A673 (cell line): ENCODE data around the gene GMPPA. TPM values are rescaled to one million over a fixed set of nuclear protein-coding genes. Genes with fewer than 3 reads are reported as not detected.

Source experiments
- BruUV-seq: library from RNA; stranded (reverse); fragments of 400-500 nt; replicated peaks from 2 replicates; lab custom pipeline; 2021; lab: Mats Ljungman, UMichigan
- CTCF ChIA-PET: fragments of 300-600 bp; sonication (Branson Sonifier 250); formaldehyde crosslinking; loops from one replicate; lab custom pipeline; 2022; ENCODE audit warnings: antibody characterized with exemption; lab: Charles Lee
- POLR2A ChIA-PET: fragments of 300-600 bp; sonication (Branson Sonifier 250); formaldehyde crosslinking; loops from one replicate; lab custom pipeline; 2022; ENCODE audit warnings: antibody characterized with exemption; ENCODE audit not compliant: low non-redundant PET; lab: Charles Lee
- DNase-seq: peaks from one replicate; pipeline ENCODE4 v3.0.0-alpha.2; 2015; ENCODE audit warnings: low spot score
- H3K27ac ChIP-seq: fragments of 200-600 bp; sonication (generic); 2 replicates; pipeline ENCODE4 v1.5.1; 2016; ENCODE audit warnings: mixed run types, low read depth, mild to moderate bottlenecking, mixed read lengths, antibody characterized with exemption, low read length; ENCODE audit not compliant: poor library complexity, severe bottlenecking
- H3K27me3 ChIP-seq: fragments of 200-600 bp; sonication (generic); replicated peaks from 2 replicates; pipeline ENCODE4 v1.6.1; 2017; ENCODE audit warnings: mixed run types, low read depth, mild to moderate bottlenecking, mixed read lengths, antibody characterized with exemption, low read length; ENCODE audit not compliant: insufficient read depth, poor library complexity
- H3K36me3 ChIP-seq: fragments of 200-600 bp; sonication (generic); 2 replicates; pipeline ENCODE4 v1.6.1; 2016; ENCODE audit warnings: mixed run types, mild to moderate bottlenecking, mixed read lengths, antibody characterized with exemption, low read length; ENCODE audit not compliant: insufficient read depth, poor library complexity, severe bottlenecking
- H3K4me1 ChIP-seq: fragments of 200-600 bp; sonication (generic); 2 replicates; pipeline ENCODE4 v1.6.1; 2017; ENCODE audit warnings: mixed run types, mild to moderate bottlenecking, mixed read lengths, antibody characterized with exemption, low read length; ENCODE audit not compliant: insufficient read depth, poor library complexity, severe bottlenecking
- H3K4me3 ChIP-seq: fragments of 200-600 bp; sonication (generic); 2 replicates; pipeline ENCODE4 v1.5.1; 2016; ENCODE audit warnings: low read depth, mixed run types, mild to moderate bottlenecking, mixed read lengths, low read length; ENCODE audit not compliant: poor library complexity, severe bottlenecking
- H3K9me3 ChIP-seq: fragments of 200-600 bp; sonication (generic); 2 replicates; pipeline ENCODE4 v1.6.1; 2016; ENCODE audit warnings: mixed run types, low read depth, mild to moderate bottlenecking, mixed read lengths, antibody characterized with exemption, low read length; ENCODE audit not compliant: poor library complexity, severe bottlenecking
- EZH2 ChIP-seq: fragments of 200-600 bp; sonication (generic); IDR thresholded peaks from 2 replicates; pipeline ENCODE4 v1.6.1; 2017; ENCODE audit warnings: borderline replicate concordance, low read depth, mild to moderate bottlenecking, mixed read lengths, antibody characterized with exemption, low read length; ENCODE audit not compliant: poor library complexity, severe bottlenecking
- intact Hi-C: fragments of 100-400 bp; cut with micrococcal nuclease; formaldehyde crosslinking; loops from one replicate; pipeline ENCODE4 v1.10.0; 2022; ENCODE audit not compliant: unreplicated experiment
- total RNA-seq: library from RNA; stranded (reverse); gene quantifications from 2 replicates; pipeline ENCODE4 v1.2.3, GENCODE V29; 2021
- TF ChIP-seq, protein P1 (sequence below): fragments of 300-800, 200-600 bp; sonication (generic); conservative IDR thresholded peaks from 2 replicates; pipeline ENCODE4 v1.5.1; 2017; ENCODE audit warnings: low read depth, mild to moderate bottlenecking, antibody characterized with exemption, low read length, moderate library complexity, mixed read lengths

Gene GMPPA
- total RNA-seq, 1 experiment from 2014 or later, result 32.1 TPM

GRCh38 chr2:219480004-219480403, 18.7 kb upstream of the GMPPA start:
- intact Hi-C loops, result no loop called here
- Histone ChIP-seq H3K4me1 (peaks cover 9% of the 10 kb centered on the region), H3K4me3 (no peak overlapping the region), H3K9me3 (no peaks in the 10 kb centered on the region), H3K27ac (no peak overlapping the region), H3K36me3 (no peaks in the 10 kb centered on the region), H3K27me3 (peaks cover 12% of the 10 kb centered on the region)
- ChIA-PET CTCF (no interaction called here), POLR2A (no interaction called here)
- DNase-seq, result no peak
- BruUV-seq, result no TSS peak
- TF ChIP-seq EZH2, result no peak
- TF ChIP-seq, protein P1, sequence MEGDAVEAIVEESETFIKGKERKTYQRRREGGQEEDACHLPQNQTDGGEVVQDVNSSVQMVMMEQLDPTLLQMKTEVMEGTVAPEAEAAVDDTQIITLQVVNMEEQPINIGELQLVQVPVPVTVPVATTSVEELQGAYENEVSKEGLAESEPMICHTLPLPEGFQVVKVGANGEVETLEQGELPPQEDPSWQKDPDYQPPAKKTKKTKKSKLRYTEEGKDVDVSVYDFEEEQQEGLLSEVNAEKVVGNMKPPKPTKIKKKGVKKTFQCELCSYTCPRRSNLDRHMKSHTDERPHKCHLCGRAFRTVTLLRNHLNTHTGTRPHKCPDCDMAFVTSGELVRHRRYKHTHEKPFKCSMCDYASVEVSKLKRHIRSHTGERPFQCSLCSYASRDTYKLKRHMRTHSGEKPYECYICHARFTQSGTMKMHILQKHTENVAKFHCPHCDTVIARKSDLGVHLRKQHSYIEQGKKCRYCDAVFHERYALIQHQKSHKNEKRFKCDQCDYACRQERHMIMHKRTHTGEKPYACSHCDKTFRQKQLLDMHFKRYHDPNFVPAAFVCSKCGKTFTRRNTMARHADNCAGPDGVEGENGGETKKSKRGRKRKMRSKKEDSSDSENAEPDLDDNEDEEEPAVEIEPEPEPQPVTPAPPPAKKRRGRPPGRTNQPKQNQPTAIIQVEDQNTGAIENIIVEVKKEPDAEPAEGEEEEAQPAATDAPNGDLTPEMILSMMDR, result no peak

GRCh38 chr2:219482674-219483405, 15.9 kb upstream of the GMPPA start:
- H3K4me1 ChIP-seq, result peaks cover 9% of the 10 kb centered on the region
- no peaks in the 10 kb centered on the region for H3K9me3 ChIP-seq
- H3K36me3 ChIP-seq, result no peaks in the 10 kb centered on the region
- no peak overlapping the region for H3K27ac ChIP-seq
- TF ChIP-seq, protein P1, result no peak
- TF ChIP-seq EZH2, result no peak
- no peak overlapping the region for H3K4me3 ChIP-seq
- intact Hi-C loops, result no loop called here
- BruUV-seq, result no TSS peak
- H3K27me3 ChIP-seq, result peaks cover 15% of the 10 kb centered on the region
- CTCF ChIA-PET, result interaction anchor here (0.6 to 2.0 kb wide), 6 partner anchors 9 to 80 kb away, joined by 3 to 8 read pairs (median 4); no protein-coding TSS in a partner anchor
- no peak for DNase-seq
- POLR2A ChIA-PET, result no interaction called here

GRCh38 chr2:219483451-219484342, 15.0 kb upstream of the GMPPA start:
- TF ChIP-seq EZH2, result no peak
- TF ChIP-seq, protein P1, result no peak
- CTCF ChIA-PET, result interaction anchor here (0.6 to 2.0 kb wide), 3 partner anchors 8 to 46 kb away, joined by 3 to 8 read pairs (median 6); no protein-coding TSS in a partner anchor

More at GRCh38 chr2:219483451-219484342, 15.0 kb upstream of the GMPPA start:
- no TSS peak for BruUV-seq
- no peak for DNase-seq
- intact Hi-C loops, result no loop called here
- POLR2A ChIA-PET, result no interaction called here
- H3K27me3 ChIP-seq, result peaks cover 15% of the 10 kb centered on the region
- no peaks in the 10 kb centered on the region for H3K9me3 ChIP-seq
- no peak overlapping the region for H3K4me3 ChIP-seq
- peaks cover 7% of the 10 kb centered on the region for H3K4me1 ChIP-seq
- H3K27ac ChIP-seq, result no peak overlapping the region
- H3K36me3 ChIP-seq, result no peaks in the 10 kb centered on the region
